K562 (cell line): ENCODE results near the gene FAM107B. TPM values are rescaled to one million over a fixed set of nuclear protein-coding genes. Genes with fewer than 3 reads are reported as not detected.

Experiments
- ATAC-seq: fragments of 200-7000 bp; cut with Tn5 transposase; 3 replicates; pipeline ENCODE4 v1.9.1; 2020; ENCODE audit warnings: moderate library complexity
- BruUV-seq: library from RNA; stranded (reverse); fragments of 400-500 nt; replicated peaks from 2 replicates; lab custom pipeline; 2021; lab: Mats Ljungman, UMichigan
- CTCF ChIA-PET: fragments of 300-600 bp; formaldehyde crosslinking; extraction: SDS; loops from one replicate; lab custom pipeline; 2021; ENCODE audit warnings: low intra/inter-chr PET ratio; lab: Yijun Ruan, JAX
- POLR2A ChIA-PET: fragments of 300-600, 350-650 bp; sonication (Branson Sonifier 250); formaldehyde crosslinking; extraction: SDS; loops from one replicate; lab custom pipeline; 2021; ENCODE audit warnings: antibody characterized with exemption, inconsistent platforms; lab: Yijun Ruan, JAX
- DNase-seq, 4 experiments: peaks; one replicate each; pipeline versions ENCODE4 v3.0.0 to v3.0.0-alpha.2; 2011 to 2018; ENCODE audit warnings: low spot score in 3 of 4, mixed read lengths in 3 of 4; ENCODE audit errors: extremely low read depth in 1 of 4
- FAIRE-seq: peaks from 2 replicates; lab custom pipeline; 2011; peaks lifted over from hg19 to GRCh38; lab: Jason Lieb, UNC
- H2AFZ ChIP-seq: 2 replicates; pipeline ENCODE4 v1.6.0; 2011; ENCODE audit warnings: low read depth, low read length, control low read depth, inconsistent platforms
- H3K27ac ChIP-seq: fragments of 200-600 bp; 3 replicates; pipeline ENCODE4 v1.8.0; 2011; ENCODE audit warnings: low read depth, mild to moderate bottlenecking, control low read depth, inconsistent platforms, low read length, moderate library complexity, mixed read lengths; ENCODE audit errors: extremely low read depth
- H3K27me3 ChIP-seq, 2 experiments: fragments of 300-600 bp in 1 of 2; 2 replicates in 1 of 2; 3 replicates in 1 of 2; pipeline versions ENCODE4 v1.6.0 to v1.8.0; 2011; ENCODE audit warnings: inconsistent platforms in 2 of 2, low read length in 2 of 2, mild to moderate bottlenecking in 1 of 2, mixed read lengths in 1 of 2, moderate library complexity in 1 of 2; ENCODE audit not compliant: control insufficient read depth in 2 of 2, insufficient read depth in 2 of 2
- H3K36me3 ChIP-seq: fragments of 300-600 bp; 3 replicates; pipeline ENCODE4 v1.8.0; 2011; ENCODE audit warnings: mild to moderate bottlenecking, low read length, inconsistent platforms; ENCODE audit not compliant: control insufficient read depth, insufficient read depth
- H3K4me1 ChIP-seq, 2 experiments: fragments of 200-600 bp in 1 of 2; replicated peaks in 1 of 2; 2 replicates in 1 of 2; 3 replicates in 1 of 2; pipeline versions ENCODE4 v1.5.1 to v1.8.0; 2011; ENCODE audit warnings: inconsistent platforms in 2 of 2, low read length in 2 of 2, mild to moderate bottlenecking in 1 of 2, mixed read lengths in 1 of 2, moderate library complexity in 1 of 2; ENCODE audit not compliant: control insufficient read depth in 2 of 2, insufficient read depth in 2 of 2
- H3K4me2 ChIP-seq: 2 replicates; pipeline ENCODE4 v1.6.1; 2011; ENCODE audit warnings: low read length, control low read depth, inconsistent platforms, mixed read lengths; ENCODE audit not compliant: insufficient read depth
- H3K4me3 ChIP-seq: fragments of 200-600 bp; sonication (generic), shearing (Covaris generic); 2 replicates; pipeline ENCODE4 v1.5.1; 2016; ENCODE audit warnings: control low read depth, inconsistent platforms
- H3K79me2 ChIP-seq: fragments of 200-600 bp; 3 replicates; pipeline ENCODE4 v1.8.0; 2011; ENCODE audit warnings: low read length, inconsistent platforms; ENCODE audit not compliant: control insufficient read depth, insufficient read depth
- H3K9ac ChIP-seq, 2 experiments: 2 replicates each; pipeline versions ENCODE4 v1.6.0 to v1.6.1; 2011; ENCODE audit warnings: low read depth in 2 of 2, low read length in 2 of 2, control low read depth in 1 of 2, inconsistent platforms in 1 of 2, mild to moderate bottlenecking in 1 of 2, mixed read lengths in 1 of 2; ENCODE audit not compliant: insufficient read depth in 1 of 2
- H3K9me1 ChIP-seq: one replicate; pipeline ENCODE4 v1.6.0; 2011; ENCODE audit warnings: inconsistent platforms, mild to moderate bottlenecking, low read length, moderate library complexity; ENCODE audit not compliant: control insufficient read depth, insufficient read depth
- H3K9me3 ChIP-seq: replicated peaks from 2 replicates; pipeline ENCODE4 v1.5.1; 2011; ENCODE audit warnings: low read depth, low read length, inconsistent platforms; ENCODE audit not compliant: control insufficient read depth, insufficient read depth
- H4K20me1 ChIP-seq: replicated peaks from 2 replicates; pipeline ENCODE4 v1.6.1; 2011; ENCODE audit warnings: low read length, inconsistent platforms, mixed read lengths; ENCODE audit not compliant: control insufficient read depth, insufficient read depth
- ADNP ChIP-seq: fragments of 200-800 bp; sonication (Bioruptor generic); IDR thresholded peaks from 2 replicates; pipeline ENCODE4 v1.6.1; 2016; ENCODE audit warnings: missing genetic modification characterization, missing compliant biosample characterization
- CBX1 ChIP-seq: sonication (generic); IDR thresholded peaks from 2 replicates; pipeline ENCODE4 v1.6.1; 2016; ENCODE audit warnings: antibody characterized with exemption, low read depth, mild to moderate bottlenecking
- CBX3 ChIP-seq, 2 experiments: IDR thresholded peaks; 1 replicate in 1 of 2; 2 replicates in 1 of 2; pipeline ENCODE4 v1.6.1; 2012; ENCODE audit warnings: inconsistent platforms in 2 of 2, low read length in 2 of 2, borderline replicate concordance in 1 of 2, control low read depth in 1 of 2
- FOS ChIP-seq: IDR thresholded peaks from 3 replicates; pipeline ENCODE4 v1.6.1; 2011; ENCODE audit not compliant: insufficient read length; ENCODE audit errors: extremely low read depth
- NFATC3 ChIP-seq: fragments of 450-650 bp; IDR thresholded peaks from 2 replicates; pipeline ENCODE4 v1.6.1; 2017; ENCODE audit warnings: mild to moderate bottlenecking
- POLR2AphosphoS2 ChIP-seq: IDR thresholded peaks from 2 replicates; pipeline ENCODE4 v1.6.1; 2012; ENCODE audit warnings: low read length, improper control_type of control experiment
- STAG1 ChIP-seq: sonication (generic); formaldehyde crosslinking; IDR thresholded peaks from 2 replicates; pipeline ENCODE4 v1.5.0; 2020; ENCODE audit warnings: missing genetic modification reagents, borderline replicate concordance
- WGBS: fragments of 100-300 bp; shearing (Covaris generic); methylation state at CpG from one replicate; pipeline ENCODE4 v1.1.6; 2016; ENCODE audit warnings: low coverage, mixed read lengths; ENCODE audit not compliant: insufficient coverage; ENCODE audit errors: missing lambda C conversion rate; 5-methylcytosine and 5-hydroxymethylcytosine counted together
- in situ Hi-C: fragments of 300-500 bp; cut with MboI; formaldehyde crosslinking; loops from 4 replicates; pipeline ENCODE4 v1.15.0; 2018; ENCODE audit warnings: inconsistent platforms, mixed read lengths
- intact Hi-C: fragments of 100-400 bp; cut with micrococcal nuclease; formaldehyde crosslinking; loops from 2 replicates; pipeline ENCODE4 v1.14.2; 2022
- polyA plus RNA-seq, 8 experiments: library from polyadenylated mRNA; depleted of rRNA in 4 of 8; stranded (reverse) in 5 of 8; unstranded in 3 of 8; fragments of >200 nt; fragmentation: Nextera tagmentation in 2 of 8; fragmentation: Illumina TruSeq in 1 of 8; extraction: Ambion mirVana in 2 of 8; extraction: Trizol in 1 of 8; gene quantifications; 2 replicates each; pipeline versions ENCODE4 v1.2.1 to v1.2.3, GENCODE V29; 2011 to 2014; ENCODE audit warnings: inconsistent platforms in 1 of 8, missing spikeins in 1 of 8
- total RNA-seq, 7 experiments: library from RNA; depleted of rRNA in 6 of 7; stranded (reverse); fragments of >200 nt in 6 of 7; fragmentation: Illumina TruSeq in 2 of 7; extraction: Trizol in 2 of 7; gene quantifications; 2 replicates each; pipeline versions ENCODE4 v1.2.1 to v1.2.3, GENCODE V29; 2011 to 2021; ENCODE audit warnings: low replicate concordance in 1 of 7

The FAM107B gene
- total and polyA plus RNA-seq, 9 of the 15 experiments (the other 6 are each of a cell fraction or from before 2014, with no cell fraction given) = 0.40 to 2.8 (median 1.4) TPM

DNA sequence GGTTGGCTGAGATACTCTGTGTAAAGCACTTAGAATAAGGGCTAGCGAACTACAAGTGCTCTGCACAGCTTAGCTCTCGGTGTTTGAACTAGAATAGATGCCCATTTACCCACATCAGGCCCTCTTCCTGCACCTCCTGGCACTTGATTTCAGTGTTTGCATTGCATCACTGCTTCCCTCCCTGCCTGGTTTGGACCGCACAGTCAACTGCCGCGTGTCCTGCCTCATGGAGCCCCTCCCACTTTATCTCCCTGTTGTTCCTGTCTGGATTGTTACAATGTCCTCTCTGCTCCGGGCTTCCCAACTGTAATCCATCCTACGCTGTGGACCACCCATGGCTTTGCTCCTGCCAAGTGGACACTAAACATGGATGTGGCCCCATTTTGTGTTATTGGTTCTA, 2.3 kb downstream of the FAM107B start:
- Histone ChIP-seq H3K9ac (no peak overlapping the region), H3K4me2 (no peak overlapping the region), H3K27ac (no peak overlapping the region), H3K4me1 (no peaks in the 10 kb centered on the region), H3K36me3 (no peaks in the 10 kb centered on the region), H2AFZ (no peak overlapping the region), H3K9me1 (no peaks in the 10 kb centered on the region), H3K9me3 (no peaks in the 10 kb centered on the region), H3K27me3 (peaks cover 28 to 42% of the 10 kb centered on the region in 2 experiments), H3K79me2 (no peaks in the 10 kb centered on the region), H3K4me3 (no peak overlapping the region), H4K20me1 (no peaks in the 10 kb centered on the region; the same call in 1 of the 2 replicates)
- intact Hi-C loops (no loop called here), in situ Hi-C loops (no loop called here)
- no TSS peak for BruUV-seq
- TF ChIP-seq FOS (no peak), ADNP (no peak)
- WGBS = 4% methylated on average over 7 of the region's 7 CpGs
- DNase-seq = no peak
- no peak for ATAC-seq
- no peak for FAIRE-seq
- POLR2A ChIA-PET = no interaction called here
- CTCF ChIA-PET = no interaction called here

DNA sequence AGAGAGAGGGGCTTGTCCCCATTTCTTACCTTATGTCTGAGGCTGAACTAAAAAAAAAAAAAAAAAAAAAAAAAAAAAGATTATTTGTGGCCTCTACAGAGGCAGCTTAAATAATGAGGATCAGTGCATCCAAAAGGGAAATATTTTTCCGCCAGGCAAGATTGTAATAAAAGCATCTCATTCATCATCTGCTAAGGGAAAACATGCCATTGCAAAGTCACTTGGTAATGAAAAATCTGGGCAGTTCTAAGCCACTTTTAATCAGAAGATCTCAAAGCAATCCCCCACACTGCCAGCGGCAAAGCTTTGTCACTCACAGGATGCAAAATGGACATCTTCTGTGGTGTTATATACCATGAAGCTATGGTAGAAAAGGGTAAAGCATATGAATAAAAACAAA, 3.8 kb downstream of the FAM107B start:
- ATAC-seq = no peak
- Histone ChIP-seq H3K9ac (no peak overlapping the region), H3K4me1 (no peaks in the 10 kb centered on the region), H3K27me3 (peaks cover 23 to 35% of the 10 kb centered on the region in 2 experiments), H3K79me2 (no peaks in the 10 kb centered on the region), H3K9me1 (no peaks in the 10 kb centered on the region), H3K36me3 (no peaks in the 10 kb centered on the region), H2AFZ (no peak overlapping the region), H3K4me2 (no peak overlapping the region), H3K9me3 (no peaks in the 10 kb centered on the region), H4K20me1 (no peaks in the 10 kb centered on the region), H3K27ac (no peak overlapping the region), H3K4me3 (no peak overlapping the region)
- BruUV-seq = no TSS peak
- no peak for DNase-seq
- POLR2A ChIA-PET = no interaction called here
- 0% methylated on average over 2 of the region's 2 CpGs for WGBS
- intact Hi-C loops = no loop called here
- in situ Hi-C loops = no loop called here
- CTCF ChIA-PET = no interaction called here
- TF ChIP-seq POLR2AphosphoS2 = no peak
- TF ChIP-seq CBX3 (IDR thresholded peaks at IDR 0.05; ENCODE audit: borderline replicate concordance in 1 of 2, low read length in 2 of 2) = no peak
- no peak for TF ChIP-seq CBX1
- TF ChIP-seq NFATC3 = no peak
- no peak for TF ChIP-seq STAG1 (CRISPR knock-in tag)
- no peak for FAIRE-seq
